ENCODE measurements around the gene CARD16. TPM values are rescaled to one million over a fixed set of nuclear protein-coding genes. Genes with fewer than 3 reads are reported as not detected.

Gene CARD16
- total and polyA plus RNA-seq, 2 donors: 33.9 to 75.7 TPM

GRCh38 chr11:105054723-105055493 is 9.8 kb upstream of the CARD16 start:
- H3K4me1 ChIP-seq (ENCODE audit: control insufficient read depth in 2 of 2, insufficient read depth in 2 of 2, low read length in 2 of 2): no peaks in the 10 kb centered on the region
- no peaks in the 10 kb centered on the region for H3K27me3 ChIP-seq (ENCODE audit: control insufficient read depth in 2 of 2, insufficient read depth in 1 of 2, low read length in 1 of 2)
- H3K36me3 ChIP-seq (ENCODE audit: control insufficient read depth in 2 of 2, insufficient read depth in 2 of 2, low read length in 1 of 2): no peaks in the 10 kb centered on the region
- DNase-seq (ENCODE audit: low read depth in 6 of 9, low spot score in 9 of 9): no peak
- H3K27ac ChIP-seq (ENCODE audit: low read depth in 1 of 2, low read length in 1 of 2): no peak overlapping the region
- H3K4me3 ChIP-seq (ENCODE audit: low read length in 2 of 2): no peak overlapping the region
- no peaks in the 10 kb centered on the region for H3K9me3 ChIP-seq (ENCODE audit: control insufficient read depth in 2 of 2, insufficient read depth in 1 of 2, low read length in 1 of 2)
- WGBS: 72% methylated on average over 2 of the region's 2 CpGs

- no peaks in the 10 kb centered on the region for H3K9me3 ChIP-seq (ENCODE audit: control insufficient read depth in 2 of 2, insufficient read depth in 1 of 2, low read length in 1 of 2)
- no peaks in the 10 kb centered on the region for H3K36me3 ChIP-seq (ENCODE audit: control insufficient read depth in 2 of 2, insufficient read depth in 2 of 2, low read length in 1 of 2)
- H3K27me3 ChIP-seq (ENCODE audit: control insufficient read depth in 2 of 2, insufficient read depth in 1 of 2, low read length in 1 of 2): no peaks in the 10 kb centered on the region
- no peak overlapping the region for H3K27ac ChIP-seq (ENCODE audit: low read depth in 1 of 2, low read length in 1 of 2)
- no peaks in the 10 kb centered on the region for H3K4me1 ChIP-seq (ENCODE audit: control insufficient read depth in 2 of 2, insufficient read depth in 2 of 2, low read length in 2 of 2)
- no peak overlapping the region for H3K4me3 ChIP-seq (ENCODE audit: low read length in 2 of 2)
- DNase-seq (ENCODE audit: low read depth in 6 of 9, low spot score in 9 of 9): no peak
- WGBS: 95% methylated on average over 3 of the region's 3 CpGs
Observed at GRCh38 chr11:105052487-105052886, 7.4 kb upstream of the CARD16 start.

DNA sequence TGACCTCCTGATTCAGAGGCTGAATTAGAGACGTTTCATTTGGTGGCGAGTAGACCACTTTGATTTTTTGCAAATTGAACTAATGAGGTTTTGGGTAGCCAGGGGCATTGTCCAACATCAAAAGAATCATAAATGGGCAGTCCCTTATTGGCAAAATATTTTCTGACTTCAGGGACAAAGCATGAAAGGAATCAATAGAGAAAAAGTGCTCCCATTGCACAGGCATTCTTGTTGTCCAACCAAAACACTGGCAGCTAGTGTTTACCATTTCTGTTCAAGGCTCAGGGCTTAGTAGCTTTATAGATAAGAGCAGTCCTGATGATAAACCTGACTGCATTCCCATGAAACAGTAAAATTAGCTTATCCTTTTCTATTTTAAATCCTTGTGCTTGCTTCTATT is 6.4 kb upstream of the CARD16 start:
- Histone ChIP-seq H3K9me3 (ENCODE audit: control insufficient read depth in 2 of 2, insufficient read depth in 1 of 2, low read length in 1 of 2) (no peaks in the 10 kb centered on the region), H3K27me3 (ENCODE audit: control insufficient read depth in 2 of 2, insufficient read depth in 1 of 2, low read length in 1 of 2) (no peaks in the 10 kb centered on the region), H3K4me1 (ENCODE audit: control insufficient read depth in 2 of 2, insufficient read depth in 2 of 2, low read length in 2 of 2) (no peaks in the 10 kb centered on the region), H3K27ac (ENCODE audit: low read depth in 1 of 2, low read length in 1 of 2) (no peak overlapping the region), H3K4me3 (ENCODE audit: low read length in 2 of 2) (no peak overlapping the region), H3K36me3 (ENCODE audit: control insufficient read depth in 2 of 2, insufficient read depth in 2 of 2, low read length in 1 of 2) (no peaks in the 10 kb centered on the region)
- 97% methylated on average over 2 of the region's 2 CpGs for WGBS
- no peak for DNase-seq (ENCODE audit: low read depth in 6 of 9, low spot score in 9 of 9)

DNA sequence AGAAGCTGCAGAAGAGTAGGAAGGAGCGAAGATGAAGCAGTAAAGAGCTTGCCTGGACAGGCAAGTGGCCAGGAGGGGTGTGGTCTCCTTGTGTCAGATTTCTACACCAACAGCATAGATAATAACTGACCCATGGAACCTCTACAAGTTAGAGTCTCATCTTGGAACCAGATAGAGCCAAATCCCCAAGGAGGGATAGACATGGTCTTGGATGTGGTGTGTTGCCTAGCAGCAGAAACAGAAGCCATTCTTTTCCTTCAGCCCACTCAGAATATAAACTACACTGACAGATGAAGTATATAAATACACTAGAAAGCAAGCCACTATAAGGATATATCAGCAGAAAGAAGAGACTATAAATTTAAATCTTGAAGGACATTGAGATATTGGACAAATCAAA is 4.3 kb upstream of the CARD16 start:
- Histone ChIP-seq H3K9me3 (ENCODE audit: control insufficient read depth in 2 of 2, insufficient read depth in 1 of 2, low read length in 1 of 2) (no peaks in the 10 kb centered on the region), H3K4me1 (ENCODE audit: control insufficient read depth in 2 of 2, insufficient read depth in 2 of 2, low read length in 2 of 2) (peaks cover 0 to 6% of the 10 kb centered on the region in 2 donors), H3K27me3 (ENCODE audit: control insufficient read depth in 2 of 2, insufficient read depth in 1 of 2, low read length in 1 of 2) (no peaks in the 10 kb centered on the region), H3K4me3 (ENCODE audit: low read length in 2 of 2) (no peak overlapping the region), H3K27ac (ENCODE audit: low read depth in 1 of 2, low read length in 1 of 2) (no peak overlapping the region), H3K36me3 (ENCODE audit: control insufficient read depth in 2 of 2, insufficient read depth in 2 of 2, low read length in 1 of 2) (no peaks in the 10 kb centered on the region)
- DNase-seq (ENCODE audit: low read depth in 6 of 9, low spot score in 9 of 9): no peak
- 86% methylated on average over 1 of the region's 1 CpG for WGBS

DNA sequence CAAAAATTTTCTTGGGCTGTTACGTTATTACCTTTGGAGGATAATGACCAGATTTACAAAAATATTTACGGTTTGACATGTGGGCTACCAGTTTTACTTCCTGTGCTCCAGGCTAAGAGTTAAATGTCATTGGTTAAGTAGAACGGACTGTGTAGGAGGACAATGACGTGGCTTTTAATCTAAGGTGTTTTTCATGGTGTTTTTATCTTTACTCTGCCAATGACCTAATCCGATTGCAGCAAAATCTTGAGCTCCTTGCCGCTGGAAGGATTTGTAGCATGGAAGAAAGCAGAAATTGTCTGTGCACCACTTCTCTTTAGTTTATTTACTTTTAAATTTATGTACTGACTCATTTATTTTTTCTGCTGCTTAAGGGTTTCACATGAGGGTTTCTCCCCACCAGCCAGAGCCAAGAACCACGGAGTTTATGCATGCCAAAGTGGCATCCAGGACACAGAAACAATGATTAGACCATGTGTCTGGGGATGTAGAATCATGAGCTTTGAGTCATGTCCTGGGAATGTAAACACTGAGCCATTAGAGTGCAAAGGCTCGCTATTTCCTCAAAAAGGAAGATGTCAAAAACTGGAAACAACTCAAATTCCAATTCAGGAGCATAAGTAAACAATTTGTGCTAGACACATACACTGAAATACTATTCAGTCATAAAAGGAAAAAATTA is 1.9 kb upstream of the CARD16 start:
- Histone ChIP-seq H3K36me3 (ENCODE audit: control insufficient read depth in 2 of 2, insufficient read depth in 2 of 2, low read length in 1 of 2) (no peaks in the 10 kb centered on the region), H3K27me3 (ENCODE audit: control insufficient read depth in 2 of 2, insufficient read depth in 1 of 2, low read length in 1 of 2) (no peaks in the 10 kb centered on the region), H3K4me1 (ENCODE audit: control insufficient read depth in 2 of 2, insufficient read depth in 2 of 2, low read length in 2 of 2) (peaks cover 0 to 6% of the 10 kb centered on the region in 2 donors), H3K9me3 (ENCODE audit: control insufficient read depth in 2 of 2, insufficient read depth in 1 of 2, low read length in 1 of 2) (no peaks in the 10 kb centered on the region), H3K4me3 (ENCODE audit: low read length in 2 of 2) (no peak overlapping the region), H3K27ac (ENCODE audit: low read depth in 1 of 2, low read length in 1 of 2) (no peak overlapping the region)
- WGBS: 94% methylated on average over 8 of the region's 8 CpGs
- no peak for DNase-seq (ENCODE audit: low read depth in 6 of 9, low spot score in 9 of 9)

DNA sequence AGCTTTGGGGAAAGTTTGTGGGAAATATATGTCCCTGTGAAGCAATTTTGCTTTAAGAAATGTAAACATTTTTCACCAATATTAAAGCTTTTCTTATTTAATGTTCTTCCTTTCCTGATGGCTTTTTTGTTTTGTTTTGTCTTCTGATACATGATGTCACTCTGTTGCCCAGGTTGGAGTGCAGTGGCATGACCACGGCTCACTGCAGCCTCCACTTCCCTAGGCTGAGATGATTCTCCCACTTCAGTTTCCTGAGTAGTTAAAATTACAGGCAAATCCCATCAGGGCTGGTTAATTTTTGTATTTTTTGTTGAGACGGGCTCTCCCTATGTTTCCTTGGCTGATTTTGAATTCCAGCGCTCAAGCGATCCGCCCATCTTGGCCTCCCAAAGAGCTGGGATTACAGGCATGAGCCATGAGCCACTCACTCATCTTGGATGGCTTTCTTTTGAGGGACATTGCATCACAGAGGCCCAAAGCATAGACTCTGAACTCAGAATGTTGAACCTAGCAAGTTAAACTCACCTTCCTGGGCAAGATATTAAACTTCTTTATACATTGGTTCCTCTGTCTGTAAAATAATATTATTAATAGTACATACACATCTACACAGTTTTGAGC is 651 bp upstream of the CARD16 start:
- H3K9me3 ChIP-seq (ENCODE audit: control insufficient read depth in 2 of 2, insufficient read depth in 1 of 2, low read length in 1 of 2): no peaks in the 10 kb centered on the region
- DNase-seq (ENCODE audit: low read depth in 6 of 9, low spot score in 9 of 9): no peak
- H3K36me3 ChIP-seq (ENCODE audit: control insufficient read depth in 2 of 2, insufficient read depth in 2 of 2, low read length in 1 of 2): no peaks in the 10 kb centered on the region
- H3K27me3 ChIP-seq (ENCODE audit: control insufficient read depth in 2 of 2, insufficient read depth in 1 of 2, low read length in 1 of 2): no peaks in the 10 kb centered on the region
- WGBS: 93% methylated on average over 5 of the region's 5 CpGs
- H3K27ac ChIP-seq (ENCODE audit: low read depth in 1 of 2, low read length in 1 of 2): no peak overlapping the region
- peaks cover 0 to 6% of the 10 kb centered on the region in 2 donors for H3K4me1 ChIP-seq (ENCODE audit: control insufficient read depth in 2 of 2, insufficient read depth in 2 of 2, low read length in 2 of 2)
- H3K4me3 ChIP-seq (ENCODE audit: low read length in 2 of 2): no peak overlapping the region

GRCh38 chr11:105042178-105042577 is 3.0 kb downstream of the CARD16 start:
- H3K9me3 ChIP-seq (ENCODE audit: control insufficient read depth in 2 of 2, insufficient read depth in 1 of 2, low read length in 1 of 2): no peaks in the 10 kb centered on the region
- H3K36me3 ChIP-seq (ENCODE audit: control insufficient read depth in 2 of 2, insufficient read depth in 2 of 2, low read length in 1 of 2): no peaks in the 10 kb centered on the region
- no peak for DNase-seq (ENCODE audit: low read depth in 6 of 9, low spot score in 9 of 9)
- no peak overlapping the region for H3K4me3 ChIP-seq (ENCODE audit: low read length in 2 of 2)
- no peak overlapping the region for H3K27ac ChIP-seq (ENCODE audit: low read depth in 1 of 2, low read length in 1 of 2)
- no peaks in the 10 kb centered on the region for H3K27me3 ChIP-seq (ENCODE audit: control insufficient read depth in 2 of 2, insufficient read depth in 1 of 2, low read length in 1 of 2)
- 95% methylated on average over 3 of the region's 3 CpGs for WGBS
- peaks cover 0 to 6% of the 10 kb centered on the region in 2 donors for H3K4me1 ChIP-seq (ENCODE audit: control insufficient read depth in 2 of 2, insufficient read depth in 2 of 2, low read length in 2 of 2)

DNA sequence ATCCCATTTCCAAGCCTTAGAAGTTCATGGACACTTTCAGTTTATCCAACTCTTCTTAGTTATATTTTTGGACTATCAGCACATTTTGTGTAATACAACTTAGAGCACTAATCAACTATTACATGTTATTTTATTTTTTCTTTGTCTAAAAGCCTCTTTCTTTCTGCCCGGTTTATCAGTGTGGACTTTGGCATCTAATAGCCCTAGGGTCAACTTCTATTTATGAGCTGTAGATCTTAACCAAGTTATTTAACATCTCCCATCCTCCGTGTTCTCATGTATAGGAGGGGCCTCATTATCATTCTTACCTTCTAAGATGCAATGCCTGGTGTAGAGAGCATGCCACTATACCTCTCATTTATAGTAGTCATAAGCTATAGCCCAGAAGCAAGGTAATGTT is 4.4 kb downstream of the CARD16 start:
- Histone ChIP-seq H3K27me3 (ENCODE audit: control insufficient read depth in 2 of 2, insufficient read depth in 1 of 2, low read length in 1 of 2) (no peaks in the 10 kb centered on the region), H3K4me1 (ENCODE audit: control insufficient read depth in 2 of 2, insufficient read depth in 2 of 2, low read length in 2 of 2) (peaks cover 0 to 4% of the 10 kb centered on the region in 2 donors), H3K9me3 (ENCODE audit: control insufficient read depth in 2 of 2, insufficient read depth in 1 of 2, low read length in 1 of 2) (no peaks in the 10 kb centered on the region), H3K27ac (ENCODE audit: low read depth in 1 of 2, low read length in 1 of 2) (no peak overlapping the region), H3K36me3 (ENCODE audit: control insufficient read depth in 2 of 2, insufficient read depth in 2 of 2, low read length in 1 of 2) (no peaks in the 10 kb centered on the region), H3K4me3 (ENCODE audit: low read length in 2 of 2) (no peak overlapping the region)
- DNase-seq (ENCODE audit: low read depth in 6 of 9, low spot score in 9 of 9): no peak
- WGBS: 94% methylated on average over 2 of the region's 2 CpGs

Data from thymus (tissue), 11 donors.